PC-9 (cell line): ENCODE data around the gene PRSS56.

ENCODE experiments used
- EZH2 ChIP-seq: fragments of 200-600 bp; sonication (generic); IDR thresholded peaks from 2 replicates; pipeline ENCODE4 v1.8.0; 2017; ENCODE audit warnings: antibody characterized with exemption, low read depth
- TF ChIP-seq, protein P1 (sequence below): fragments of 200-600 bp; sonication (generic); conservative IDR thresholded peaks from 2 replicates; pipeline ENCODE4 v1.6.1; 2017; ENCODE audit warnings: mixed run types, antibody characterized with exemption, mild to moderate bottlenecking, moderate library complexity

DNA sequence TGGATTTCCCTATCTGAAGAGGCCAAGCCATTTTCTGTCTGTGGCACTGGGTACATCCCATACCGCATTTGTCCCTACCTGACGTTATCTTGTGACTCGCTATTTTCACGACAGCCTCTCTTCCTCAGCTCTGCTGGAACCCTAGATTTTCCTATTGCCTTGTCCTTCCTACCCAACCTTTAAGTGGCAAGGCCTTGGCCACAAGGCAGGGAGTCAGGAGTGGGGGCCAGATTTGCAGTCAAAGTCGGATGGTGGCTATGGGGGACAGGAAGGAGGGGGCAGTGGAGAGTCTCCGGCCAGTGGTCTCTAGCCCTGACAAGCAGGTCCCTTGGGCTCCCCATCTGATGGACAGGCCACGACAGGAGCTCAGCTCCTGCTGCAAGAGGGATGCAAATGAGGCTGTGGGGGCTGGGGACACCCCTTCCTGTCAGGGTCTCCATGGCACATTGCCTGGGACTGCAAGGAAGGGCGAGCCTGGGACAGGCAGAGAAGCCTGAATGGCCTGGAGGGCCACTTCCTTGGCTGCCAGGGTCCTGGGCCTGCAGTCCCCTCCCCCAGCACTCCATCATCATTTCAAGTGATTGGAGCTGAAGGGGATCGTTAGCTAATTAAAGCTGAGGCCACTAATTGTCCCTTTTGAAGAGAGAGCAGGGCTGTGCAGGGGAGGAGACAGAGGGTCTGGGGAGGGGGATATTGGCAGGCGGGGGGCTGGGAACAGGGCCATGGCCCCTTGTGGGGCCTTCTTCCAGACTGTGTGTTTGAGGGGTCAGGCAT, 26.3 kb upstream of the PRSS56 start:
- TF ChIP-seq, protein P1, sequence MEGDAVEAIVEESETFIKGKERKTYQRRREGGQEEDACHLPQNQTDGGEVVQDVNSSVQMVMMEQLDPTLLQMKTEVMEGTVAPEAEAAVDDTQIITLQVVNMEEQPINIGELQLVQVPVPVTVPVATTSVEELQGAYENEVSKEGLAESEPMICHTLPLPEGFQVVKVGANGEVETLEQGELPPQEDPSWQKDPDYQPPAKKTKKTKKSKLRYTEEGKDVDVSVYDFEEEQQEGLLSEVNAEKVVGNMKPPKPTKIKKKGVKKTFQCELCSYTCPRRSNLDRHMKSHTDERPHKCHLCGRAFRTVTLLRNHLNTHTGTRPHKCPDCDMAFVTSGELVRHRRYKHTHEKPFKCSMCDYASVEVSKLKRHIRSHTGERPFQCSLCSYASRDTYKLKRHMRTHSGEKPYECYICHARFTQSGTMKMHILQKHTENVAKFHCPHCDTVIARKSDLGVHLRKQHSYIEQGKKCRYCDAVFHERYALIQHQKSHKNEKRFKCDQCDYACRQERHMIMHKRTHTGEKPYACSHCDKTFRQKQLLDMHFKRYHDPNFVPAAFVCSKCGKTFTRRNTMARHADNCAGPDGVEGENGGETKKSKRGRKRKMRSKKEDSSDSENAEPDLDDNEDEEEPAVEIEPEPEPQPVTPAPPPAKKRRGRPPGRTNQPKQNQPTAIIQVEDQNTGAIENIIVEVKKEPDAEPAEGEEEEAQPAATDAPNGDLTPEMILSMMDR, result no peak
- TF ChIP-seq EZH2, result no peak
